HG03432 (cell line): ENCODE results near the gene MET.
"Not testable (repeated sequence)": the region's sequence is repeated elsewhere in the genome, so short reads cannot be mapped to it uniquely, and the experiment has no call there.

Source experiments
- ATAC-seq: cut with Tn5 transposase; IDR thresholded peaks from one replicate; pipeline ENCODE4 v1.9.1; 2021; ENCODE audit warnings: mild to moderate bottlenecking, moderate library complexity; ENCODE audit not compliant: unreplicated experiment

Gene MET

DNA sequence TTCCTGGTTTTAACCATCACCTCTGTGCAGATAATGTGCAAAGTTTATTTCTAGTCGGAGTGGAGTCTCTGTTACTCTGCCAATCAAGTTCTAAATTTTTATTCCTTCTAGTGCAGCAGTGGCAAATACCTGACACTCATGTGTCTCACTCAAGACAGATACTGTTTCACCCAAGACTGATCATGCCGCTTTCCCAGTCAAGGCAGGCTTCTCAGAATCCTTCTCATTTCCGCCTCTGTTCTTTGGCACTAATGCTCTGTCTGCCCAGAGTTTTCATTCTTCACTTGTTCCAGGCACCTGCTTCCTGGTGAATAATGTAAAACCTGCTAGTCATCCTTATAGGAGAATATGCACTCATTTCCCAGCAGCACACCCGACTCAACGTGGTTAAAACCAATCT, 24.7 kb downstream of the MET start:
- no peak for ATAC-seq

DNA sequence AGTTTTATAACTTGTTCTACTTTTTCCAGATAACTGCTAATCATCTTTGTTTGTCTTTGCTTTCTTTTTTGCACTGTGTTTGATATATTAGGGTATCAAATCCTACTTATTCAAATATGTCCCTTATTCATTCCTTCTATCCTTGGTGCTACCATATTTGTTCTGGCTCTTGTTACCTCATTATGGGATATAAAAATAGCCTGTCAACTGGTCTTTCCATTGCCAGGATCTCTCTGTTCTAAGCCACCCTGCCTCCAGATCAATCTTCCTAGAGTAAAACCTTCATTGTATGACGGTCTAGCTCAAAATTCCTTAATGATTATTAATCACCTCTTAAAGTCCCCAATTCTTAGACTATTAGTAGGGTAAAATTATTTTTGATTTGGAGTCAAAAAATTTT, 25.2 kb downstream of the MET start:
- ATAC-seq, result no peak

DNA sequence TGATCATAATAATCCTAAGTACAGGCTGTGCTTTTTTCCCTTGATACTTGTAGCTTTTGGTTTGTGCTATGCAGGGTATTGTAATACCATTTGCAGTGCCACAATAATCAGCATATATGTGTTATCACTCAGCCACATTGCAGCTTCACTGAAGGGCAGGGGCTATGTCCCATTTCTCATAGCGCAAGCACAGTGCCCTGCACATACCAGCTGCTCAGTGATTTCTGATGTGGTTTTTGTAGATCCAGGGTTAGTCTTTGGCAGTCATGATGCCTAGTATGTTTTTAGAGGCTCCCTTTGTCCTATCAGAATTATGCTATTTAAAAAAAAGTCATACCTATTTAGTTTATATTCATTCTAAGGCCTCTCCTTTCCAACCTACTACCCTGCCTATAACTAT, 25.8 kb downstream of the MET start:
- no peak for ATAC-seq

DNA sequence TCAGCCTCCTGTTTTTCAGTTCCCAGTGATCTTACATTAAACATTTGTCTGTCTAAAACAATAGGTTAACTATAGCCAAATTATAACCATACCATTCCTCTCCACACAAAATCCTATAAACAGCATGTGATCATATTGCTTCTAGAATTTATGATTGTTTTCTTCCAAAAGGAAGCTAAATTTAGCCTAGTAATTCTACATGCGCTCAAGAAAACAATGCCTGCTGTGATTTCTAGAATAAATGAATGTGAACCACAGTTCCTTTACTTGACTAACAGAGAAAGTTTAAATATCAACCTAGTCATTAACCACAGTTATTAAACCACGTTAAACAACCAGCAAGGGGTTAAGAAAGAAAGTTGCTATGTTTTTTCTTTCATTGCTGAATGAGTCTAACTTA, 26.4 kb downstream of the MET start:
- no peak for ATAC-seq

DNA sequence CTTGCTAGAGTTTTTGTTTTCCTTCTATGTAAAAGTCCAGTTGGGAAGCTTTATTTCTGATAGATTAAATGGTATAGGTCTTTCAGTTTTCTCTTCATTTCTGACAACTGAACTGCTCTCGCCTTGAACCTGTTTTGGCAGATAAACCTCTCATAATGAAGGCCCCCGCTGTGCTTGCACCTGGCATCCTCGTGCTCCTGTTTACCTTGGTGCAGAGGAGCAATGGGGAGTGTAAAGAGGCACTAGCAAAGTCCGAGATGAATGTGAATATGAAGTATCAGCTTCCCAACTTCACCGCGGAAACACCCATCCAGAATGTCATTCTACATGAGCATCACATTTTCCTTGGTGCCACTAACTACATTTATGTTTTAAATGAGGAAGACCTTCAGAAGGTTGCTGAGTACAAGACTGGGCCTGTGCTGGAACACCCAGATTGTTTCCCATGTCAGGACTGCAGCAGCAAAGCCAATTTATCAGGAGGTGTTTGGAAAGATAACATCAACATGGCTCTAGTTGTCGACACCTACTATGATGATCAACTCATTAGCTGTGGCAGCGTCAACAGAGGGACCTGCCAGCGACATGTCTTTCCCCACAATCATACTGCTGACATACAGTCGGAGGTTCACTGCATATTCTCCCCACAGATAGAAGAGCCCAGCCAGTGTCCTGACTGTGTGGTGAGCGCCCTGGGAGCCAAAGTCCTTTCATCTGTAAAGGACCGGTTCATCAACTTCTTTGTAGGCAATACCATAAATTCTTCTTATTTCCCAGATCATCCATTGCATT, 27.1 kb downstream of the MET start:
- no peak for ATAC-seq

DNA sequence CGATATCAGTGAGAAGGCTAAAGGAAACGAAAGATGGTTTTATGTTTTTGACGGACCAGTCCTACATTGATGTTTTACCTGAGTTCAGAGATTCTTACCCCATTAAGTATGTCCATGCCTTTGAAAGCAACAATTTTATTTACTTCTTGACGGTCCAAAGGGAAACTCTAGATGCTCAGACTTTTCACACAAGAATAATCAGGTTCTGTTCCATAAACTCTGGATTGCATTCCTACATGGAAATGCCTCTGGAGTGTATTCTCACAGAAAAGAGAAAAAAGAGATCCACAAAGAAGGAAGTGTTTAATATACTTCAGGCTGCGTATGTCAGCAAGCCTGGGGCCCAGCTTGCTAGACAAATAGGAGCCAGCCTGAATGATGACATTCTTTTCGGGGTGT, 27.7 kb downstream of the MET start:
- no peak for ATAC-seq

DNA sequence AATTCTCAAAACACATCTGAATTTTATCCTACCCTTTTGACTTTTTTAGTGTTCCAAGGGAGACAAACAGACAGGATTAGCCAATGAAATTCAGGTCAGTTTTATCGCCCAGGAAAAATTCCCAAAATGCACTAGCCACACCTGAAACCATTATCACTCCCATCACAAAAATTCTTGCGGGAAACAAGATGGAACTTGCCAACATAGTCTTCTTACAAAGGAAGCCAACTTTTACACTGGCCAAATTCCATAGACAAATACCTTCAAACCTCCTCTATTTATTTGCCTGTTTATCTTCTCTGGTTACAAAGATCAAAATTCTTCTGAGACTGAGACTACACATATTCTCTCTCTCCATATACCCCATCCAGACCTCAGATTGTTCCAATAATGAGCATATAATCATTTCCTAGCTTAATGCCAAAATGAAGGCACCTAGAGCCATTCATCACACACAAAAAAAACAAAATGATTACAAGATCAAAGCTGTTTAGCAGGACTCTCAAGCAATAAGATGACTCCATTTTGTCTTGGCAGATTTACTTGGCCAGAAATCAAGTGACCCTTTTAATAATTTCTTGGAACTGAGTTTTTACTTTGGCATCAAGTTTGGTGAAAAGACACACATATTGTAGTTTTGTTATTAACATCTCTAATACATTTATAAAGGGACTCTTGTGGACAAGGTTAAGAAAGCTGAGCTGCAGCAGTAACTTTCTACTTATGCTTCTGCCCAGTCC, 30.2 kb downstream of the MET start:
- ATAC-seq, result no peak

DNA sequence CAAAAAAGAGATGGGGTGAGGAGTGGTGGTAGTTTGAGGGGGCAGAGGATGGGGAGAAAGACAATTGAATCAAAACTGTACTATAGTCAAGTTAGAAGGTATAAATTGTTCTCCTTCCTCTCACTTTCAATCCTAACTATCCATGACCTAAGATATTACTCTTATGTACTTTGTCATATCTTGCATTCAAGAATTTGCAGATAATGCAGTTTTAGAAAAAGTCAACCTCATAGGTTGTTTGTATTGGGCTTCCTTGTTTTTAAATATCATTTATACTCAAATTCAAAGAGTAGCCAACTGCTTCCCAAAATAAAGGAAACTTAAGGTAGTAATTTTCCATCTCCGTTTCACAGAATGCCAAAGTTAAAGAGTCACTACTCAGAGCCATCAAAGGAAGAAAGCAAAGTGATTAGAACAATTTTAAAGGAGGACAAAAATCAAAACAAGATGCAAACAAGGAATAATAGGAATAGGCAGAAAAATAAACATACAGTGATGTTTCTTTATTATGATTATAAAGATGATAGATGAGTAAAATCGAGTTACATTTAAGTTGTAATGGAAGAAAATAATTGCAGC, 32.7 kb downstream of the MET start:
- no peak for ATAC-seq

DNA sequence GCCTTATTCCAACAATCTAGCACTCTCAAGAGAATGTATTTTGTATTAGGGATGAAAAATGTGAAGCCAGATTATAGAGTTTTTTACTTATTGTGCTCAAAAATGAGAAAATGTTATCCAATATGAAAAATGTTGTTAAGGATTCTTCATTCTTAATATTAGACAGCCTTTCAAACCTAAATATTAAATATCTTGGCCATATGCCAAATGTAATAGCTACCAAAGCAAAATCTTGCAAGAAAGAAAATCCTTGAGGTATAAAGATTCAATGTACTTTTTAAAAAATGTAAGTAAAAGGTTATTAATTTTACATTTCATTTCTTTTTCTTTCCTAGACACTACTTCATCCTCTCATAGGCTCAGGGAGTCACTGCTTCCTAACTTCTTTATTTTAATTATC, 33.4 kb downstream of the MET start:
- ATAC-seq, result no peak

DNA sequence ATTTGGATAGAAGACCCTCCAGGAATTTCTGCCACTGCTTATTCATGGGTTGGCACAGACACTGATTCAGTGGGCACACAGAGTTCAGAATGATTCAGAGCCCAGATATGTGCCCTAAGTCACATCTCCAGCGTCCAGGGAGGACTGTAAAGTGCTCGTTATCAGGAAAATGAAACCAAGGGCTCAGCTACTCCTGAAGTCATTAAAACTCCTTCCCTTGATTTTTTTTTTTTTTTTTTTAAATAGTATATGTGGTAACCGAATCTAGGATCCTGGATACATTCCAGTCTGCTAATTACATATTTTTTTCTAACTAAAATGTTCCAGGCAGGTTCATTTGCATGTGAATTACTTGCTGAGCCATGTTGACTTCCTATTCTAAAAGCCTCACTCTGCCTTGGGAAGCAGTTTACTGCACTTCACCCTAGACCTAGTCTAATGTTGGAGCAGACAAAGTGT, 34.7 kb downstream of the MET start:
- no peak for ATAC-seq

DNA sequence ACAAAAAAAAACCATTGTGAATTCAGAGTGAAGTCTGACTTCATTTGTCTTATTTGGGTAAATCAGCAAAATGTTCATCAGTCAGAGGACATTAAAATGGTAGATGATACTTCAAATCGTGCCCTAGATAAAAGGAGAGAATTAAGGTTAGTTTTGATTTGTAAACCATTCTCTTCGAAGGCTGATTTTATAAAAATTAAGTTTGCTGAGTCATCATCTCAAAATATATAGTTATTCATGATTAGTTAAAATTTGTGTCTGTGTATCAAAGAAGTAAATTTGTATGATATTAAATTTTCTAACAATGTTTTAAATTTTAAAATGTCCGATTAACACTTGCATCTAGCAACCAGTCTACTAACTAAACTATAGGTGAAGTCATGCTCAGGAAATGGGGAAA, 35.3 kb downstream of the MET start:
- ATAC-seq, result no peak

DNA sequence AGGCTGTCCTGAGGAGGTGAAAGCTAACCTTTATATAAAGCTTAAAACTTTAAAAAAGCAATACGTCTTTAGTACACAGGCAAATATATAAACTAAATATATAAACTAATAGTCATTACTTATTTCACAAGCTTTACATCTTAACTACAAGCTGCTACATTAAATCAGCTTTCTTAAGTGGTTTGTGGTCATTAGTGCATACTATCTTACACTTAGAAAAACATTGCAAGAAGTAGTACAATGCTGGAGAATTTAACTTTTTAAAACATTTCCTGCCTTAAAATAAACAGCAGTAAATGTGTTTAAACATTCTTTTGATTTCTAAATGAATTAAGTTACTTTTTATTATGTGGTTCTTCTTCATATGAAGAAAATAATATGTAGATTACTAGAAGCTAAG, 36.3 kb downstream of the MET start:
- no peak for ATAC-seq

DNA sequence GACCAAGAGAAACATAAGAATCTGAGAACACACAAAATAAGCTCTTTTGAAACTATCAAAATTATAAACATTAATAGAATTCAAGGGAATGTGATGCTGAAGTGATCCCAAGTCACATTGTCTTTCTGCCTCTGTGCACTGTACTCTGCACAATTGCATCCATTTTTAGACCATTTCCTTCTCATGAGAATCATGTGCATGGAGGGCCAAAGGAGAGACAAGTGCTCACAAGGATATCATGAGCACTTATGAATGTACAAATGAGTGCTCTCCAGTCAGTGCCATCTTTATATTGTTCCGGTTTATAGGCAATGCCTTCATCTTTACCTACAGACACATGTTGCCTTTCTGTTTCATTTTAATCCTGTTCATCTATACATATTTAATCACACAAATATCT, 36.9 kb downstream of the MET start:
- ATAC-seq, result no peak

DNA sequence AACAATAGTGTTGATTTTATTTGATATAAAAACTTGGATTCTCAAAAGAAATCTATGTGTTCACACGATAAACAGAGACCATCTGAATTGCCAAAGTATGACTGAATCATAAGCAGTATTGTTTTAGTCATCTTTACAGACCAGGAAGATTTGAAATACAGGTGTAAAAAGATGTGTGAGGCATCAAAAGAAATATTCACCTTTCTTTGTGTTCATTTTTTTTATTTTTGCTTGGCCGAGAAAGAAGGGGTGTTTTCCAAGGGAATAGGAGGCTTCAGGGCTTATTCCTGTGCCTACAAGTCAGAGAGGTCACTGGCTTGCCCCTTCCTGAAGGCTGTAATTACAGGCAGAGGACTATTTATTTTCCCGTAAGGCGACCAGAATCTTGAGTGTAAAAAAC, 37.3 kb downstream of the MET start:
- no peak for ATAC-seq

DNA sequence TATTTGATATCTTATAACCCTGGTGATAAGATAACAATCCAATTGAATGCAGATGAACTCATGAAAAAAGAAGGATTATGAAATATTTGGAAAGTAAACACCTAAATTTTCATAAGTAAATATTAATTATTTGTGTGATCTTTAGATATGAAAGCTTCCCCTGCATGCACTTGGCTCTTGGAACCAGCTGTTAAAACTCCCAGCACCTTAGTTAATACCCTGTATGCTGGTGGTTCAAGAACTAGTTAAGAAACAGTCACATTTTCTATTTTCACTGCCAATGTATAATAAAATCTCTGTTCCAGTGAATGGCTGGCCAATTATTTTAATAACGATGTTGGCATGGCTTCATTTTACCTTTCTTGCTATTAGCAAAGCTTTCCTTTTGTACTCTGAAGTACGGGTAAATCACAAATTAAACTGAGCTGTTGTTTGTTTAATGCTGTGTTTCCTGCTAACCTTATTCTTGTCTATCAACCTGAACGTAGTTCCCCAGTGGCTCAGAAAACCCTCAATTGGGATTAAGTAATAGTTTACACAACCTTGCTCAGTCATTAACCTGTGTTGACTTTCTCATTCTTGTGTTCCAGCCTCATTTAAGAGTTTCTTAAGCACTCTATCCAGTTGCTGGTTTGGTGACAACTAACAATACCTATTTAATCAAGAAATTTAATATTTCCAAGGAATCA, 38.9 kb downstream of the MET start:
- ATAC-seq, result no peak

DNA sequence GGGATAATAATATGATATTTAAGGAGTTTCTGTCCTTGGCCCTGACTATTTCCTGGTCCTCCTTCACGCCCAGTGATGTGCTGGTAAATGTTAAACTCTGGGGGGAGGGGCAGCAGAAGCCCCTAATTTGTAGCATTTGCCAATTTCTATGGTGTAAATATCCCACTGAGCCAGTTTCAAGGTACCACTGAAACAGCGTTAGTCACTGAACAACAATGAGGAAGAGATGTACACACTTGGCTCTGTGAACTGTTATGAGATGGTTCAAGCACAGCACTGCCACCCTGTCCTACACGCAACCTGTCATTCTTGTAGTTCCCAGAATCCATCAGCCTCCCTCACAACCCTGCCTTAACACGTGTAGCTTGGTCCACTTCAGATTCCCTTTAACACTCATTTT, 39.8 kb downstream of the MET start:
- ATAC-seq, result no peak

DNA sequence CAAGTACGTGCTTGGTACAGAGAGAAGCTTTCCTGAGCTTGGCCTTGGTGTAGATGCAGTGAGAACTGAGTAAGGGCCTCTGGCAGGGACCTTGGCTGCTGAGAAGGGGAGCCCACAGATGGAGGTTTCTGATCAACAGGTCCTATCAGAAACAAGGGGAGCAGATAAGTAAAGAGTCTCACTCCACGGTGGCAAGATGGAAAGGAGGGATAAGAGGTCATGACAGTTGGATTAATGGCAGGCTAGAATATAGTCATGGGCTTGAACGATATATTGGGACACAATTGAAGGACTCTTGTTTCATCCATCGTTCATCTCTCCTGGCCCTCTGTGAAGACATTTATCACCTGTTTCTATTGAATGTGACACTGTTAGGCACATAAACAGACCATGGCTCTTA, 41.5 kb downstream of the MET start:
- no peak for ATAC-seq

DNA sequence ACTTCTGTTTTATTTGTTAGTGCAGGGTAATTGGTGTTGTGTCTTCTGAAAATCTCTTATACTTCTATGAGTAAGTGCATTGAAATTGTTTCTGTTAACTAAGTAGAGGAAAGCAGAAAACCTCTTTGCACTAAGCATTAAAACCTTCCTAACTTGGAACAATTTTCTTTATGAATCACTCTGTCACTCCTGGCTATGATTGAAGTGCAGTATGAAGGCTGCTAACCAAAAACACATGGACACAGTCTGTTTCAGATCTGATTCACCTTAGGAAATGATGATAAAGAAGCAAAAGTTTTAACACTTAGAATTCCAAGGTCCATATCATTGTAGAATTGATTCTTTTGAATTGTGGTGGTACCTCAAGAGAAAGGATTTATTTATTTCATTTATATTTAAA, 41.9 kb downstream of the MET start:
- no peak for ATAC-seq

DNA sequence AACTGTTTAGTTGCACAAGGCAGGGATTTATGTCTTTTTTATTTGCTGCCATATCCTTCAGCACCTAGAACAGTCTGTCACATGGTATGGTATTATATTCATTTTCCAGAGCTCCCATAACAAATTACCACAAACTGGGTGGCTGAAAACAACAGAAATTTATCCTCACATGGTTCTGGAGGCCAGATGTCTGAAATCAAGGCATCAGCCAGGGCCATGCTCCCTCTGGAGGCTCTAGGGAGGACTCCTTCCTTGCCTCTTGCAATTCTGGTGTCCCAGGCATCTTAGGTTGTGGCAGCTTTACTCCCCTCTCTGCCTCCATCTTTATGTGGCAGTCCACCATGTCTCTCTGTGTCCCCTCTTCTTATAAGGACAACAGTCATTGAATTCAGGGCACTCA, 43.1 kb downstream of the MET start:
- ATAC-seq, result no peak

DNA sequence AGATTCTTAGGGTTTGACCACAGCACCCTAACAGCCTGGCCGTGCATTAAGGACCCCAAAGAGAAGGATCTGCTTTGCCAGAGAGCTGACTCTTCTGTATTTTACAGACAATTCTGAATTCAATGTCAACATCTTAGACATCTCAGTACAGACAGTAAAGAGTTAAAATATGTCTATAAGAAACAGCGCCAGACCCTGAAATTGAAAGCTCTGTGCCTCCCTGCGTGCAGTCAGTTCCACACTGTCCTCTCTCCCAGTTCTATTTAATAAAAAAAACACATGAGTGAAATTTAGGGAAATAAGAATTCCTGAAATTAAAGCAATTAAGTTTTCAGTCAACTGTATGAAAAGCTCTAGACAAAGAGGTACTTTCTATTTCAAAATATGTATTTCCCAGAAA, 45.1 kb downstream of the MET start:
- ATAC-seq, result no peak

DNA sequence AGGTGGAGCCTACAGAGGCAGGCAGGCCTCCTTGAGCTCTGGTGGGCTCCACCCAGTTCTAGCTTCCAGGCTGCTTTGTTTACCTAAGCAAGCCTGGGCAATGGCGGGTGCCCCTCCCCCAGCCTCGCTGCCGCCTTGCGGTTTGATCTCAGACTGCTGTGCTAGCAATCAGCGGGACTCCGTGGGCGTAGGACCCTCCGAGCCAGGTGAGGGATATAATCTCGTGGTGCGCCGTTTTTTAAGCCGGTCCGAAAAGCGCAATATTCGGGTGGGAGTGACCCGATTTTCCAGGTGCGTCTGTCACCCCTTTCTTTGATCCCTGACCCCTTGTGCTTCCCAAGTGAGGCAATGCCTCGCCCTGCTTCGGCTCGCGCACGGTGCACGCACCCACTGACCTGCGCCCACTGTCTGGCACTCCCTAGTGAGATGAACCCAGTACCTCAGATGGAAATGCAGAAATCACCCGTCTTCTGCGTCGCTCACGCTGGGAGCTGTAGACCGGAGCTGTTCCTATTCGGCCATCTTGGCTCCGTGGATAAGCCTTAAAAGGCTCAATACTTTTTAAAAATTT, 52.0 kb downstream of the MET start:
- not testable (repeated sequence) for ATAC-seq
